ENCODE data around the gene NR4A2. TPM values are rescaled to one million over a fixed set of nuclear protein-coding genes. Genes with fewer than 3 reads are reported as not detected.
A peak's percentile ranks its signal among the peaks of the same experiment; 100 is the strongest.

NR4A2 gene
- total RNA-seq, 6 experiments from 2014 or later: 1.8 to 7.5 (median 5.8) TPM

DNA sequence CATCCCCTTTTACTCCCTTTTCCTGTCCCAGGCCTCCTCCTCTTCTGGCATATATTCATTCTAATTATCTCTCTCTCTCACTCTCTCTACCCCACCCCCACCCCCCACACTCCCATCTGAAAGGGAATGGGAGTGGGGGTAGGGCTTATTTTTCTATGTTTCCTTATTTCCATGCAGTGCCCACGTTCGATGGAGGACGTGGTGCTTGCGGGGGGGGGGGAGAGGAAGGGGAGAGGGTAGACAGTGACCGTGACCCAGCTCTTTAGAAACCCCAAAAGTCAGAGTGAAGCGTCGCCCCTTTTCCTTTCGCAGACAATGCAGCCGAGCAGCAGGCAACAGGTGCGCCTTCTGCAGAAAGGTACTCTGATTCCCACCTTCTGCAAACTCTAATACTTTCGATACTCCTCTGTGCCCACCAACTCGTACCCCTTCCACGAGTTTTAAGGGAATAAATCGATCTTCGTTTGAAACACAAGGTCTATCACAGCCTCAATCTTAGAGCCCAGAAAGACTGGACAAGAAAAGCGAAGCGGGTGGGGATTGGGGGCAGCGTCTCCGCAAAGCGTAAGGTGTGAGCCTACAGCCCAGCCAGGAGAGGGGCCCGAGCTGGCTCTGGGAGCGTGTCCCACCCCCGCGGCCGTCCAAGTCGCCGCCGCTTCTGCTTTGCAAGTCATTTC lies 891 bp upstream of the NR4A2 start:
- Mint-ChIP-seq H3K36me3 (ENCODE audit: low read depth) (peaks cover 11% of the 10 kb centered on the region; the same call in 1 of the 2 replicates), H3K4me3 (peak overlapping the region; percentile 98), H3K27me3 (ENCODE audit: insufficient read depth) (peaks cover 12% of the 10 kb centered on the region), H3K9me3 (no peaks in the 10 kb centered on the region), H3K4me1 (ENCODE audit: low read depth) (peaks cover 43% of the 10 kb centered on the region), H3K27ac (peak overlapping the region; percentile 98)
- DNase-seq: no peak
- TF ChIP-seq, protein P1, sequence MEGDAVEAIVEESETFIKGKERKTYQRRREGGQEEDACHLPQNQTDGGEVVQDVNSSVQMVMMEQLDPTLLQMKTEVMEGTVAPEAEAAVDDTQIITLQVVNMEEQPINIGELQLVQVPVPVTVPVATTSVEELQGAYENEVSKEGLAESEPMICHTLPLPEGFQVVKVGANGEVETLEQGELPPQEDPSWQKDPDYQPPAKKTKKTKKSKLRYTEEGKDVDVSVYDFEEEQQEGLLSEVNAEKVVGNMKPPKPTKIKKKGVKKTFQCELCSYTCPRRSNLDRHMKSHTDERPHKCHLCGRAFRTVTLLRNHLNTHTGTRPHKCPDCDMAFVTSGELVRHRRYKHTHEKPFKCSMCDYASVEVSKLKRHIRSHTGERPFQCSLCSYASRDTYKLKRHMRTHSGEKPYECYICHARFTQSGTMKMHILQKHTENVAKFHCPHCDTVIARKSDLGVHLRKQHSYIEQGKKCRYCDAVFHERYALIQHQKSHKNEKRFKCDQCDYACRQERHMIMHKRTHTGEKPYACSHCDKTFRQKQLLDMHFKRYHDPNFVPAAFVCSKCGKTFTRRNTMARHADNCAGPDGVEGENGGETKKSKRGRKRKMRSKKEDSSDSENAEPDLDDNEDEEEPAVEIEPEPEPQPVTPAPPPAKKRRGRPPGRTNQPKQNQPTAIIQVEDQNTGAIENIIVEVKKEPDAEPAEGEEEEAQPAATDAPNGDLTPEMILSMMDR (IDR thresholded peaks at IDR 0.05): no peak

DNA sequence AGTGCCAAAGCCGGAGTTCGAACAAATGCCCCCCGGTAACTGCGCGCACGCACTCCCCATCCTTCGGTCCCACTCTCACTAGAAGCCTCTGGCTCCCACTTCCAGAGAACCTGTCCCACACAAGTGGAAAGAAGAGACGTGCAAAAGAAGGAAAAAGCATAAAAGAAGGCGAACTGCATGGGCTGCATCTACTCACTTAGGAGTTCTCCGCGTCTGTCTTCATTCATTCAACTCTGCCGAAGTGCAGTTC lies 312 bp downstream of the NR4A2 start:
- peaks cover 12% of the 10 kb centered on the region for H3K27me3 Mint-ChIP-seq (ENCODE audit: insufficient read depth)
- H3K9me3 Mint-ChIP-seq: no peaks in the 10 kb centered on the region
- H3K36me3 Mint-ChIP-seq (ENCODE audit: low read depth): peaks cover 14% of the 10 kb centered on the region; the same call in 1 of the 2 replicates
- peak overlapping the region; percentile 98 for H3K27ac Mint-ChIP-seq
- peak overlapping the region; percentile 98 for H3K4me3 Mint-ChIP-seq
- DNase-seq: no peak
- peaks cover 43% of the 10 kb centered on the region for H3K4me1 Mint-ChIP-seq (ENCODE audit: low read depth)
- TF ChIP-seq, protein P1 (IDR thresholded peaks at IDR 0.05): no peak

GRCh38 chr2:156331572-156332283 lies 793 bp downstream of the NR4A2 start:
- Mint-ChIP-seq H3K4me3 (peak overlapping the region; percentile 98), H3K9me3 (no peaks in the 10 kb centered on the region), H3K27me3 (ENCODE audit: insufficient read depth) (peaks cover 12% of the 10 kb centered on the region)

DNA sequence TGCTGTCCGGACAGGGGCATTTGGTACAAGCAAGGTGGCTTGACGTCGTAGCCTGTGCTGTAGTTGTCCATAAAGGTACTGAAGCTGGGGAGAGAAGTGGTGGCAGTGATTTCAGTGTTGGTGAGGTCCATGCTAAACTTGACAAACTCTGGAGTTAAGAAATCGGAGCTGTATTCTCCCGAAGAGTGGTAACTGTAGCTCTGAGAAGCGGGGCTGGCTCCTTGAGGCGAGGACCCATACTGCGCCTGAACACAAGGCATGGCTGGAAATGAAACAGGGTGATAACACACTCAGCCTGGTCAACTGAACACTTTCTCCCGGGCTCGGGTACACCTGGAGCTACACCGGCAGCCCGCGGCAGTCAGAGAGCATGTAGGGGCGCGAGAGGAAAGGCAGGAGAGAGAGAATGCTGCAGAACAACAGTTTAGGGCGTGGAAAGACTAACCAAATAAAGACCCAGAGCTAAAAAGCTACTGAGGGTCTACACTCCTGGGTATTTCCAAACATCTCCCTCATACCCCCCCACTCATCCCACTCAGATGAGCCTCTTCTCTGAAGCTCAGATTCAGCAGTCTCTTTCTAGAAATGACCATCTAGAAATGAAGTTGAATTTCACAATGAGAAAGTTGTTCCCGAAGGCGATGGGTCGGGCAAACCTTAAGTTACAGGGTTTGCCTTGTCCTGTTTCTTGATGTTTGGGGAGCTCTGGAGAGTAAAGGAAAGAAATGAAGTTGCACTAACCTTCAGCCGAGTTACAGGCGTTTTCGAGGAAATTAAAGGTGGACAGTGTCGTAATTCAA lies 2.4 kb downstream of the NR4A2 start:
- no peak for DNase-seq
- TF ChIP-seq, protein P1 (IDR thresholded peaks at IDR 0.05): no peak
- no peak overlapping the region for H3K27ac Mint-ChIP-seq
- peak overlapping the region; percentile 23 for H3K4me3 Mint-ChIP-seq
- peaks cover 29% of the 10 kb centered on the region for H3K4me1 Mint-ChIP-seq (ENCODE audit: low read depth)
- H3K9me3 Mint-ChIP-seq: no peaks in the 10 kb centered on the region
- H3K27me3 Mint-ChIP-seq (ENCODE audit: insufficient read depth): peaks cover 17% of the 10 kb centered on the region
- H3K36me3 Mint-ChIP-seq (ENCODE audit: low read depth): peaks cover 14% of the 10 kb centered on the region; the same call in 1 of the 2 replicates

More at GRCh38 chr2:156331572-156332283, 793 bp downstream of the NR4A2 start:
- peak; percentile 76 for DNase-seq
- TF ChIP-seq, protein P1 (IDR thresholded peaks at IDR 0.05): no peak
- Mint-ChIP-seq H3K27ac (peak overlapping the region; percentile 98), H3K4me1 (ENCODE audit: low read depth) (peaks cover 43% of the 10 kb centered on the region), H3K36me3 (ENCODE audit: low read depth) (peaks cover 14% of the 10 kb centered on the region; the same call in 1 of the 2 replicates)

GRCh38 chr2:156329031-156329926 lies 3.2 kb downstream of the NR4A2 start:
- H3K27ac Mint-ChIP-seq: no peak overlapping the region
- H3K27me3 Mint-ChIP-seq (ENCODE audit: insufficient read depth): peaks cover 17% of the 10 kb centered on the region
- no peaks in the 10 kb centered on the region for H3K9me3 Mint-ChIP-seq
- H3K4me1 Mint-ChIP-seq (ENCODE audit: low read depth): peaks cover 23% of the 10 kb centered on the region
- DNase-seq: no peak
- peaks cover 14% of the 10 kb centered on the region; the same call in 1 of the 2 replicates for H3K36me3 Mint-ChIP-seq (ENCODE audit: low read depth)
- H3K4me3 Mint-ChIP-seq: peak overlapping the region; percentile 11; the same call in 1 of the 2 replicates
- TF ChIP-seq, protein P1 (IDR thresholded peaks at IDR 0.05): no peak; the same call in 1 of the 2 replicates
